ENCODE data around the gene ARHGAP26. TPM values are rescaled to one million over a fixed set of nuclear protein-coding genes. Genes with fewer than 3 reads are reported as not detected.

Gene ARHGAP26
- total RNA-seq, 1 experiment from 2014 or later = 65.5 TPM

GRCh38 chr5:143156086-143156485, 385.9 kb downstream of the ARHGAP26 start:
- ATAC-seq = no peak
- no peaks in the 10 kb centered on the region for H3K27me3 ChIP-seq (ENCODE audit: control insufficient read depth, insufficient read depth, low read length)
- H3K27ac ChIP-seq (ENCODE audit: low read length) = no peak overlapping the region
- ChIA-PET POLR2A (no interaction called here), CTCF (no interaction called here)
- no peak overlapping the region for H3K4me3 ChIP-seq (ENCODE audit: low read depth in 2 of 2, low read length in 2 of 2)
- TF ChIP-seq REST (IDR thresholded peaks at IDR 0.05; ENCODE audit: insufficient read depth in 1 of 2, low read depth in 2 of 2, low read length in 1 of 2) (no peak), POLR2AphosphoS5 (IDR thresholded peaks at IDR 0.05; ENCODE audit: low read depth, low read length) (no peak), SIN3A (IDR thresholded peaks at IDR 0.05; ENCODE audit: borderline replicate concordance, insufficient read depth, low read depth, low read length) (no peak), CTCF (IDR thresholded peaks at IDR 0.05) (no peak)
- intact Hi-C loops (cut with micrococcal nuclease; ENCODE audit: unreplicated experiment) = no loop called here
- H3K4me1 ChIP-seq (ENCODE audit: control insufficient read depth, insufficient read depth, low read length) = 0 out of 2 replicates have a peak, but pooled peaks cover 2% of the 10 kb centered on the region
- DNase-seq (ENCODE audit: low read depth, low spot score) = no peak
- no TSS peak for BruUV-seq (replicated peaks)
- H3K36me3 ChIP-seq (ENCODE audit: control insufficient read depth, insufficient read depth, low read length) = no peaks in the 10 kb centered on the region
- no peaks in the 10 kb centered on the region for H3K9me3 ChIP-seq (ENCODE audit: control insufficient read depth, insufficient read depth, low read depth, low read length)
- in situ Hi-C loops (cut with HindIII; ENCODE audit: low pct_unique_long_range_greater_than_20kb, low sequenced_read_pairs) = no loop called here

GRCh38 chr5:143156572-143156971, 386.4 kb downstream of the ARHGAP26 start:
- ATAC-seq (no peak), DNase-seq (ENCODE audit: low read depth, low spot score) (no peak)
- no peaks in the 10 kb centered on the region for H3K36me3 ChIP-seq (ENCODE audit: control insufficient read depth, insufficient read depth, low read length)
- no peaks in the 10 kb centered on the region for H3K27me3 ChIP-seq (ENCODE audit: control insufficient read depth, insufficient read depth, low read length)
- POLR2A ChIA-PET = no interaction called here
- no peak for TF ChIP-seq REST (IDR thresholded peaks at IDR 0.05; ENCODE audit: insufficient read depth in 1 of 2, low read depth in 2 of 2, low read length in 1 of 2)
- TF ChIP-seq POLR2AphosphoS5 (IDR thresholded peaks at IDR 0.05; ENCODE audit: low read depth, low read length) = no peak
- no peak for TF ChIP-seq TCF7L2 (IDR thresholded peaks at IDR 0.05; ENCODE audit: low read depth, low read length)
- TF ChIP-seq SIN3A (IDR thresholded peaks at IDR 0.05; ENCODE audit: borderline replicate concordance, insufficient read depth, low read depth, low read length) = no peak
- no peak for TF ChIP-seq CTCF (IDR thresholded peaks at IDR 0.05)
- CTCF ChIA-PET = no interaction called here
- no TSS peak for BruUV-seq (replicated peaks)
- intact Hi-C loops (cut with micrococcal nuclease; ENCODE audit: unreplicated experiment) = no loop called here
- no peak overlapping the region for H3K4me3 ChIP-seq (ENCODE audit: low read depth in 2 of 2, low read length in 2 of 2)
- 0 out of 2 replicates have a peak, but pooled peaks cover 2% of the 10 kb centered on the region for H3K4me1 ChIP-seq (ENCODE audit: control insufficient read depth, insufficient read depth, low read length)
- H3K27ac ChIP-seq (ENCODE audit: low read length) = no peak overlapping the region
- no peaks in the 10 kb centered on the region for H3K9me3 ChIP-seq (ENCODE audit: control insufficient read depth, insufficient read depth, low read depth, low read length)
- in situ Hi-C loops (cut with HindIII; ENCODE audit: low pct_unique_long_range_greater_than_20kb, low sequenced_read_pairs) = no loop called here
